Esophagus muscularis mucosa (tissue), 4 donors: Measurements from ENCODE around the gene ANXA1.

ENCODE experiments used
- EP300 ChIP-seq: sonication (generic); formaldehyde crosslinking; IDR thresholded peaks from one replicate; pipeline ENCODE4 v1.6.1; 2017; ENCODE audit warnings: antibody characterized with exemption
- POLR2A ChIP-seq: fragments of 450-650 bp; IDR thresholded peaks from one replicate; pipeline ENCODE4 v1.6.1; 2017; ENCODE audit warnings: antibody characterized with exemption, moderate library complexity, mild to moderate bottlenecking, low read depth
- POLR2AphosphoS5 ChIP-seq, 2 donors: sonication (generic); formaldehyde crosslinking; IDR thresholded peaks; one replicate each; pipeline ENCODE4 v1.6.1; 2017; ENCODE audit warnings: antibody characterized with exemption in 2 of 2
- TF ChIP-seq, protein P1 (sequence below), 3 experiments: fragments of 200-600 bp in 2 of 3; fragments of 450-650 bp in 1 of 3; sonication (generic) in 2 of 3; IDR thresholded peaks; one replicate each; pipeline ENCODE4 v1.5.1; 2017 to 2019; ENCODE audit warnings: antibody characterized with exemption in 3 of 3, mild to moderate bottlenecking in 2 of 3, moderate library complexity in 1 of 3

DNA sequence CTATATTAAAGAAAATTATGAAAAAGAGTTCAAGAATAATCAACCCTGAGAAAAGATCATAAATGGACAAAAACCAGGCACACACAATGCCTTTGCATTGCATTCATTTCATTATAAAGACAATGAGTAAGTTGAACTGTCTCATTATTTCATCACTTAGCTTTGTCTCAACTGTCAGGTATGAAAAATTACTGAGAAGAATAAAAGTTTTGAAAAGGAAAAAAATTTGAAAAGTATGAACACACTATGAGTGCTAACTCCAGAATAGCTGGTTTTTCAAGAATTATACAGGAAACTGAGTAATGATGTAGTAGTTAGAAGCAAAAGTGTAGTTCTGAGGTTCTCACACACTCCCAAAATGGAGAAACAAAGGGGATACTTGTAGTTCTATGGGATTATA, 16.3 kb upstream of the ANXA1 start:
- TF ChIP-seq, protein P1, sequence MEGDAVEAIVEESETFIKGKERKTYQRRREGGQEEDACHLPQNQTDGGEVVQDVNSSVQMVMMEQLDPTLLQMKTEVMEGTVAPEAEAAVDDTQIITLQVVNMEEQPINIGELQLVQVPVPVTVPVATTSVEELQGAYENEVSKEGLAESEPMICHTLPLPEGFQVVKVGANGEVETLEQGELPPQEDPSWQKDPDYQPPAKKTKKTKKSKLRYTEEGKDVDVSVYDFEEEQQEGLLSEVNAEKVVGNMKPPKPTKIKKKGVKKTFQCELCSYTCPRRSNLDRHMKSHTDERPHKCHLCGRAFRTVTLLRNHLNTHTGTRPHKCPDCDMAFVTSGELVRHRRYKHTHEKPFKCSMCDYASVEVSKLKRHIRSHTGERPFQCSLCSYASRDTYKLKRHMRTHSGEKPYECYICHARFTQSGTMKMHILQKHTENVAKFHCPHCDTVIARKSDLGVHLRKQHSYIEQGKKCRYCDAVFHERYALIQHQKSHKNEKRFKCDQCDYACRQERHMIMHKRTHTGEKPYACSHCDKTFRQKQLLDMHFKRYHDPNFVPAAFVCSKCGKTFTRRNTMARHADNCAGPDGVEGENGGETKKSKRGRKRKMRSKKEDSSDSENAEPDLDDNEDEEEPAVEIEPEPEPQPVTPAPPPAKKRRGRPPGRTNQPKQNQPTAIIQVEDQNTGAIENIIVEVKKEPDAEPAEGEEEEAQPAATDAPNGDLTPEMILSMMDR (IDR thresholded peaks at IDR 0.05): no peak
- TF ChIP-seq POLR2AphosphoS5 (IDR thresholded peaks at IDR 0.05) (no peak), POLR2A (no peak), EP300 (no peak)
